GM19438 (cell line): ENCODE data around the gene UBR3.
"Not testable (repeated sequence)": the region's sequence is repeated elsewhere in the genome, so short reads cannot be mapped to it uniquely, and the experiment has no call there.

Experiments
- ATAC-seq: cut with Tn5 transposase; IDR thresholded peaks from one replicate; pipeline ENCODE4 v1.9.1; 2021; ENCODE audit warnings: low read depth; ENCODE audit not compliant: unreplicated experiment

The UBR3 gene, protein sequence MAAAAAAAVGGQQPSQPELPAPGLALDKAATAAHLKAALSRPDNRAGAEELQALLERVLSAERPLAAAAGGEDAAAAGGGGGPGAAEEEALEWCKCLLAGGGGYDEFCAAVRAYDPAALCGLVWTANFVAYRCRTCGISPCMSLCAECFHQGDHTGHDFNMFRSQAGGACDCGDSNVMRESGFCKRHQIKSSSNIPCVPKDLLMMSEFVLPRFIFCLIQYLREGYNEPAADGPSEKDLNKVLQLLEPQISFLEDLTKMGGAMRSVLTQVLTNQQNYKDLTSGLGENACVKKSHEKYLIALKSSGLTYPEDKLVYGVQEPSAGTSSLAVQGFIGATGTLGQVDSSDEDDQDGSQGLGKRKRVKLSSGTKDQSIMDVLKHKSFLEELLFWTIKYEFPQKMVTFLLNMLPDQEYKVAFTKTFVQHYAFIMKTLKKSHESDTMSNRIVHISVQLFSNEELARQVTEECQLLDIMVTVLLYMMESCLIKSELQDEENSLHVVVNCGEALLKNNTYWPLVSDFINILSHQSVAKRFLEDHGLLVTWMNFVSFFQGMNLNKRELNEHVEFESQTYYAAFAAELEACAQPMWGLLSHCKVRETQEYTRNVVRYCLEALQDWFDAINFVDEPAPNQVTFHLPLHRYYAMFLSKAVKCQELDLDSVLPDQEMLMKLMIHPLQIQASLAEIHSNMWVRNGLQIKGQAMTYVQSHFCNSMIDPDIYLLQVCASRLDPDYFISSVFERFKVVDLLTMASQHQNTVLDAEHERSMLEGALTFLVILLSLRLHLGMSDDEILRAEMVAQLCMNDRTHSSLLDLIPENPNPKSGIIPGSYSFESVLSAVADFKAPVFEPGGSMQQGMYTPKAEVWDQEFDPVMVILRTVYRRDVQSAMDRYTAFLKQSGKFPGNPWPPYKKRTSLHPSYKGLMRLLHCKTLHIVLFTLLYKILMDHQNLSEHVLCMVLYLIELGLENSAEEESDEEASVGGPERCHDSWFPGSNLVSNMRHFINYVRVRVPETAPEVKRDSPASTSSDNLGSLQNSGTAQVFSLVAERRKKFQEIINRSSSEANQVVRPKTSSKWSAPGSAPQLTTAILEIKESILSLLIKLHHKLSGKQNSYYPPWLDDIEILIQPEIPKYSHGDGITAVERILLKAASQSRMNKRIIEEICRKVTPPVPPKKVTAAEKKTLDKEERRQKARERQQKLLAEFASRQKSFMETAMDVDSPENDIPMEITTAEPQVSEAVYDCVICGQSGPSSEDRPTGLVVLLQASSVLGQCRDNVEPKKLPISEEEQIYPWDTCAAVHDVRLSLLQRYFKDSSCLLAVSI (N-terminal part only)

GRCh38 chr2:169827272-169828140 is at the start of gene UBR3:
TSS of gene UBR3 (plus strand) at chr2:169827454. CDS start at chr2:169827508, 54 bp downstream.
- ATAC-seq, result peak; percentile 79

DNA sequence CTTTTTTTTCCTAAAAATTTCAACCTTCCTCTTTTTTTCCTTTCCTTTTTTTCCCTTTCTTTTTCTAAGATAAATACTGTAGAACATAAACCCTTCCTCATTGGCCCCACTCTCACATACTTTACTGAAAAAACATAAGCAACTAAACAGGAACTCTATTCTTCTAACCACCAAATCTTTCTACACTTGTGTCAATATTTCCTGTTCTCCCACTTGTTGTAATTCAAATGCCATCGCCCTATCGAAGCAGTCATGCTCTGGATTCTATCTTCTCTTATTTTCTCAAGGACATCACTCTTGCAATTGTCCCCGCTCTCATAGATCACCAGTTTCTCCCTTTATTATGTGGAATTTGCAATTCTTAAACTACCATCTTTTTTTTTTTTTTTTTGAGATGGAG is 48.8 kb upstream of the UBR3 start:
- ATAC-seq, result no peak

DNA sequence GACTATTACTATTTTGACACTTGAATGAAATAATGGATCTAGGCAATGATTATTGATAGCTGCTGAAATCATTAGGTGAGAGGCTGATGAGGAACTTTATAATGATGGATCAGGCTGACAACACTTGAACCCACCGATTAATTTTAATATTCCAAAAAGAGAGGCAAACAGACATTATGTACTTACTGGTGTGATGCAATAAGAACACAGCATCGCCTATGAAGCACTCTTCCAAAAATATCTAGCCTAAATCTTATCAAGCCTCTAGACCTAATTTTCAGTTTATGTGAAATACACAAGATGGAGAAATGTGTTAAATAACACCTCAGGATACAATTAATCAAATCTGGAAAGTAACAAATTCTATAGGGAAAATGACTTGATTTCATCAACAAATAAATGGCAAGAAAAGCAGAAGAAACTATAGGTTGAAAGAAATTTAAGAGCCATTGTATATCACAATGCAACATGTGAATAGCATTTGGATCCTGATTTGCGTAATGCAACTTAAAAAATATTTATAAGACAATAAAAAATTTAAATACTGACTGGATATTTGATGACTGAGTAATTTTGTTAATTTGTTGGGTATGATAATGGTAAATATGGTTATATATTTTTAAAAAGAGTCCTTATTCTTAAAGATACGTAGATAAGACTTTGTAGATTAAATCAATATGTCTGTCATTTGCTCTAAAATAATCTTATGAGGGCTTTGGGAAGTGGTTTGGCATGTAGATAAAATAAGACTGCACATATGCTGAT is 45.8 kb upstream of the UBR3 start:
- ATAC-seq, result no peak

DNA sequence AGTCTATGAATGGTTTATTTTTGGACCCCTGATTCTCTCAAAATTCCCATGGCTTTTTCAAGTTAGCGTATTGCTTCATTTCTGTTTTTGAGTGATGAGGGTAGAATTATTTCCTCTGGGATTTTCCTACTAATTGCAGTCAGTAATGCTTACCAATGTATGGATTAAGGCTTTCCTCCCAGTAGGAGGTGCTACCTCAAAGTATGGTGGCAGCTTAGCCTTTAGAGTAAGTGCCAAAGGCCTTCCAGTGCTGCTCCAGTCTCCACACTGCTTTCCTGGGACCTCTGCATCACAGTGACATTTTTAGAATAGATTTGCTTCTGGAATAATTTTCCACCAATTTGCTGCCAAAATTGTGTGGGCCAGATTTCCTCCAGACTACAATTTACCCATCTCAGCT is 44.7 kb upstream of the UBR3 start:
- no peak for ATAC-seq

DNA sequence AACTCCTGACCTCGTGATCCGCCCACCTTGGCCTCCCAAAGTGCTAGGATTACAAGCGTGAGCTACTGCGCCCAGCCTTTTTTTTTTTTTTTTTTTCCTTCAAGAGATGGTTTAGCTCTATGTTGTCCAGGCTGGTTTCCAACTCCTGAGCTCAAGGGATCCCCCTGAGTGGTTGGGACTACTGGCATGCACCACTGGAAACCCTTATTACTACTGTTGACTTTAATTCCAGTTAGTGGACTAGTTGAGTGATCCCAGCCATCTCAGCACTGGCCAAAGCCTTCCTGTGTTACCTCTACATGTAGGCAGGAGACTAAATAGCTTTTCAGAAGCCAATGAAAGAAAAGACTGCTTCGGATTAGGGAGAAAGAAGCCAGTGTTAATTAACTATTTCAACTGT is 36.7 kb upstream of the UBR3 start:
- no peak for ATAC-seq

- ATAC-seq, result no peak
These were observed 32.1 kb upstream of the UBR3 start for GRCh38 chr2:169795181-169795580.

- no peak for ATAC-seq
These were observed 30.8 kb upstream of the UBR3 start for GRCh38 chr2:169796441-169796840.

GRCh38 chr2:169797601-169798000 is 29.7 kb upstream of the UBR3 start:
- no peak for ATAC-seq

GRCh38 chr2:169798397-169798717 is 28.9 kb upstream of the UBR3 start:
- no peak for ATAC-seq

DNA sequence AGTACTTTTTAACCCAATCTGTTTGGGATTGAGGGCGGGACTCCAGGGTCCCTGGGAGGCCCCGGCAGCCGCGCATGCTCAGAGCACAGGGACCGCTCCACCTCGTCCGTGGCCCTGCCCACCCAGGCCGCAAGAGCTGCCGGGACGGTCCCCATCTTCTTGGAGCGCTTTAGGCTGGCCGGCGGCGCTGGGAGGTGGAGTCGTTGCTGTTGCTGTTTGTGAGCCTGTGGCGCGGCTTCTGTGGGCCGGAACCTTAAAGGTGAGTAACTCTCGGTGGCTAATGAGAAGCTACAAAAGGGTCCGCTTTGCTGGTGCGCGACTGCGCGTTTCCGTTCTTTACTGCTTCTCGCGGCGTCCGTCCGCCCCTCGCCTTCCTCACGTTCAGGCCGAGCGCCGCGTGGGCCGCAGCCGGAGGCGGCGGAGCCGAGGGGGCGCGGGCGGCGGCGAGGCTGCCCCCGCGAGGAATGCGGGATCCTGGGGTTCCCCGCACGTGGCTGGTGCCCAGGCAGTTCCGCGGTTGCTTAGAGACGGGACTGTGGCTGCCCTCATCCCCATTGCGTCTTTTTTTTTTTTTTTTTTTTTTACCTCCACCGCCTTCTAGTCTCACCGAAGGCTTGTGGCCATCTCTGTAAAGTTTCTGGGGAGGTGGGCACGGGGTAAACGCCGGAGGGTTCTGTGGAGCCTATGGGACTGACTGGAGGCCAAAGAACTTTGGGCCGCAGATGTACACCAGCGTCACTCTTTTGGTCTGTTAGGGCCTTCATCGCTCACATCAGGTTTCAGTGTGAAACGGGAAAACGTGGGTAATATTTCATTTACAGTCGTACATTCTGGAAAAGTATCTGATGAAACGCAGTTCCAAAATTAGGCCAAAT is 28.3 kb upstream of the UBR3 start, which contains the start of gene SSB:
Gene SSB (plus strand): TSS at position 154 of the 875 bp plus-strand sequence. CDS start 2,090 bp downstream, outside the sequence.
- ATAC-seq, result peak; percentile 96

- ATAC-seq, result no peak
These were observed 23.8 kb upstream of the UBR3 start for GRCh38 chr2:169803480-169803879.

GRCh38 chr2:169806586-169806985 is 20.7 kb upstream of the UBR3 start:
- no peak for ATAC-seq

GRCh38 chr2:169808221-169808620 is 19.0 kb upstream of the UBR3 start:
- ATAC-seq, result no peak

- ATAC-seq, result no peak
These were observed 11.4 kb upstream of the UBR3 start for GRCh38 chr2:169815849-169816248.

DNA sequence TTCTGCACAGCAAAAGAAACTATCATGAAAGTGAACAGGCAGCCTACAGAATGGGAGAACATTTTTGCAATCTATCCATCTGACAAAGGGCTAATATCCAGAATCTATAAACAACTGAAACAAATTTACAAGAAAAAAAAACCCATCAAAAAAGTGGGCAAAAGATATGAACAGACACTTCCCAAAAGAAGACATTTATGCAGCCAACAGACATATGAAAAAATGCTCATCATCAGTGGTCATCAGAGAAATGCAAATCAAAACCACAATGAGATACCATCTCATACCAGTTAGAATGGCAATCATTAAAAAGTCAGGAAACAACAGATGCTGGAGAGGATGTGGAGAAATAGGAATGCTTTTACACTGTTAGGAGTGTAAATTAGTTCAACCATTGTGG is 10.3 kb upstream of the UBR3 start:
- not testable (repeated sequence) for ATAC-seq

GRCh38 chr2:169817369-169817768 is 9.9 kb upstream of the UBR3 start:
- not testable (repeated sequence) for ATAC-seq

- no peak for ATAC-seq
These were observed 9.0 kb upstream of the UBR3 start for GRCh38 chr2:169818241-169818640.

- ATAC-seq, result no peak
These were observed 8.1 kb upstream of the UBR3 start for GRCh38 chr2:169819106-169819505.
